ENCODE results near the gene RASSF9. TPM values are rescaled to one million over a fixed set of nuclear protein-coding genes. Genes with fewer than 3 reads are reported as not detected.

The RASSF9 gene
- total and polyA plus RNA-seq, 9 of the 15 experiments (the other 6 are each of a cell fraction or from before 2014, with no cell fraction given), result not detected

DNA sequence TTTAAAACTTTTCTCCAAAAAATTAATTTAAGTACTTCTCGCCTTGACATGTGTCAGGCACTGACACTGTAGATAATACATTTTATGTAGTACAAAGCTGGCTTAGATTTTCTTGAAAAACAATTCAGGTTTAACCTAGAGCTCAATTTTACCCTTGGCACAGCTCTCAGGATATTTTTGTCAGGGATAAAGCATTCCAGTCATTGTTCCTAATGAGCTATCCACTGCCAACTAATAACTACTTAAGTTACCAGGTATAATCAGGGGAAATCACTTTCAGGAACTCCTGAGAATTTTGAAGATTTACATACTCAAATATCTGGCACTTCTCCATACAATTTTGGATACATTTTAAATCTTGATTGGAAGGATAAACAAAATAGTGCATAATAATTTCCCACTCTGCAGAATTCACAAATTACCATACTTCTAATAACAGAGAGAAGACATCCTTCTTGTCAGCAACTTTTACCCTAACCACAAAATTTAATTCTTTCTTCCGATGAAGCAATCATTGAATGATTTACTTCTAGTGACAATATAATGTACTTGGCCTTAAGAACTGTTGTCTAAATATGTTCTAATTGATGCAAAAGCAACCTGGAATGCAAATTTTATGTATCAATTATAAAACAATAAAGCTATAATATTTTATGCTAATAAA, 4.8 kb downstream of the RASSF9 start (continued):
- TF ChIP-seq PCBP1 (IDR thresholded peaks at IDR 0.05; ENCODE audit: low read depth, low read length, poor library complexity, severe bottlenecking), result no peak

GRCh38 chr12:85829391-85829790, 6.8 kb downstream of the RASSF9 start:
- no peaks in the 10 kb centered on the region for H3K4me1 ChIP-seq (replicated peaks in 1 of 2; ENCODE audit: control insufficient read depth in 2 of 2, insufficient read depth in 2 of 2, low read length in 2 of 2)
- TF ChIP-seq POLR2AphosphoS5 (IDR thresholded peaks at IDR 0.05; ENCODE audit: control insufficient read depth, insufficient read depth, low read depth, low read length) (no peak), NCOA2 (IDR thresholded peaks at IDR 0.05; ENCODE audit: partially characterized antibody in 2 of 2) (no peak), ILF3 (IDR thresholded peaks at IDR 0.05; ENCODE audit: borderline replicate concordance) (no peak), ZNF12 (CRISPR knock-in tag; IDR thresholded peaks at IDR 0.05) (no peak), ELF2 (CRISPR knock-in tag; IDR thresholded peaks at IDR 0.05) (no peak), ZFP1 (CRISPR knock-in tag; IDR thresholded peaks at IDR 0.05) (no peak), TAF1 (IDR thresholded peaks at IDR 0.05; ENCODE audit: control insufficient read depth, extremely low read depth, insufficient read depth, low read length, severe bottlenecking) (no peak), NONO (IDR thresholded peaks at IDR 0.05; ENCODE audit: low read depth in 2 of 2, low read length in 1 of 2) (no peak), KHSRP (IDR thresholded peaks at IDR 0.05) (no peak), SMARCC2 (IDR thresholded peaks at IDR 0.05; ENCODE audit: low read depth) (no peak), TSC22D4 (tag; IDR thresholded peaks at IDR 0.05) (no peak), THRAP3 (IDR thresholded peaks at IDR 0.05; ENCODE audit: borderline replicate concordance) (no peak), NR2F6 (CRISPR knock-in tag; IDR thresholded peaks at IDR 0.05) (no peak), CBX3 (IDR thresholded peaks at IDR 0.05; ENCODE audit: borderline replicate concordance in 1 of 2, low read length in 2 of 2) (no peak), HNRNPLL (IDR thresholded peaks at IDR 0.05; ENCODE audit: low read depth, low read length, poor library complexity, severe bottlenecking) (no peak)
- TF ChIP-seq, protein P1, sequence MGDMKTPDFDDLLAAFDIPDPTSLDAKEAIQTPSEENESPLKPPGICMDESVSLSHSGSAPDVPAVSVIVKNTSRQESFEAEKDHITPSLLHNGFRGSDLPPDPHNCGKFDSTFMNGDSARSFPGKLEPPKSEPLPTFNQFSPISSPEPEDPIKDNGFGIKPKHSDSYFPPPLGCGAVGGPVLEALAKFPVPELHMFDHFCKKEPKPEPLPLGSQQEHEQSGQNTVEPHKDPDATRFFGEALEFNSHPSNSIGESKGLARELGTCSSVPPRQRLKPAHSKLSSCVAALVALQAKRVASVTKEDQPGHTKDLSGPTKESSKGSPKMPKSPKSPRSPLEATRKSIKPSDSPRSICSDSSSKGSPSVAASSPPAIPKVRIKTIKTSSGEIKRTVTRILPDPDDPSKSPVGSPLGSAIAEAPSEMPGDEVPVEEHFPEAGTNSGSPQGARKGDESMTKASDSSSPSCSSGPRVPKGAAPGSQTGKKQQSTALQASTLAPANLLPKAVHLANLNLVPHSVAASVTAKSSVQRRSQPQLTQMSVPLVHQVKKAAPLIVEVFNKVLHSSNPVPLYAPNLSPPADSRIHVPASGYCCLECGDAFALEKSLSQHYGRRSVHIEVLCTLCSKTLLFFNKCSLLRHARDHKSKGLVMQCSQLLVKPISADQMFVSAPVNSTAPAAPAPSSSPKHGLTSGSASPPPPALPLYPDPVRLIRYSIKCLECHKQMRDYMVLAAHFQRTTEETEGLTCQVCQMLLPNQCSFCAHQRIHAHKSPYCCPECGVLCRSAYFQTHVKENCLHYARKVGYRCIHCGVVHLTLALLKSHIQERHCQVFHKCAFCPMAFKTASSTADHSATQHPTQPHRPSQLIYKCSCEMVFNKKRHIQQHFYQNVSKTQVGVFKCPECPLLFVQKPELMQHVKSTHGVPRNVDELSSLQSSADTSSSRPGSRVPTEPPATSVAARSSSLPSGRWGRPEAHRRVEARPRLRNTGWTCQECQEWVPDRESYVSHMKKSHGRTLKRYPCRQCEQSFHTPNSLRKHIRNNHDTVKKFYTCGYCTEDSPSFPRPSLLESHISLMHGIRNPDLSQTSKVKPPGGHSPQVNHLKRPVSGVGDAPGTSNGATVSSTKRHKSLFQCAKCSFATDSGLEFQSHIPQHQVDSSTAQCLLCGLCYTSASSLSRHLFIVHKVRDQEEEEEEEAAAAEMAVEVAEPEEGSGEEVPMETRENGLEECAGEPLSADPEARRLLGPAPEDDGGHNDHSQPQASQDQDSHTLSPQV (IDR thresholded peaks at IDR 0.05), result no peak
- DNase-seq (ENCODE audit: extremely low read depth in 1 of 4, low spot score in 3 of 4) (no peak), ATAC-seq (no peak), FAIRE-seq (no peak)
- H3K4me2 ChIP-seq (ENCODE audit: insufficient read depth, low read length), result no peak overlapping the region
- no peak overlapping the region for H3K4me3 ChIP-seq
- no peaks in the 10 kb centered on the region for H3K9me3 ChIP-seq (replicated peaks; ENCODE audit: control insufficient read depth, insufficient read depth, low read depth, low read length)
- 3% methylated on average over 2 of the region's 2 CpGs for WGBS (ENCODE audit: insufficient coverage, low coverage, missing lambda C conversion rate)
- in situ Hi-C loops (cut with MboI) (no loop called here), intact Hi-C loops (cut with micrococcal nuclease) (no loop called here)
- ChIA-PET CTCF (ENCODE audit: low intra/inter-chr PET ratio) (no interaction called here), POLR2A (no interaction called here)
- H3K79me2 ChIP-seq (ENCODE audit: control insufficient read depth, insufficient read depth, low read length), result no peaks in the 10 kb centered on the region
- no peaks in the 10 kb centered on the region for H3K27me3 ChIP-seq (ENCODE audit: control insufficient read depth in 2 of 2, insufficient read depth in 2 of 2, low read length in 2 of 2)
- BruUV-seq (replicated peaks), result no TSS peak
- no peaks in the 10 kb centered on the region for H4K20me1 ChIP-seq (replicated peaks; ENCODE audit: control insufficient read depth, insufficient read depth, low read length)
- H3K36me3 ChIP-seq (ENCODE audit: control insufficient read depth, insufficient read depth, low read length), result no peaks in the 10 kb centered on the region
- H3K9ac ChIP-seq (ENCODE audit: insufficient read depth in 1 of 2, low read depth in 2 of 2, low read length in 2 of 2), result no peak overlapping the region
- no peak overlapping the region for H2AFZ ChIP-seq (ENCODE audit: low read depth, low read length)
- H3K9me1 ChIP-seq (ENCODE audit: control insufficient read depth, insufficient read depth, low read length), result no peaks in the 10 kb centered on the region
- H3K27ac ChIP-seq (ENCODE audit: extremely low read depth, low read depth, low read length), result no peak overlapping the region

All from K562 (cell line).